HL-60 (cell line): ENCODE data around the gene SLC2A13.

Experiments used
- CTCF ChIP-seq: IDR thresholded peaks from one replicate; pipeline ENCODE4 v1.5.1; 2011; ENCODE audit warnings: low read length, control low read depth, inconsistent platforms; ENCODE audit not compliant: insufficient read depth
- GABPA ChIP-seq: IDR thresholded peaks from 2 replicates; pipeline ENCODE4 v1.6.1; 2012; ENCODE audit warnings: low read depth
- POLR2AphosphoS5 ChIP-seq: IDR thresholded peaks from 2 replicates; pipeline ENCODE4 v1.6.1; 2012; ENCODE audit warnings: low read depth
- REST ChIP-seq: IDR thresholded peaks from 2 replicates; pipeline ENCODE4 v1.6.1; 2012; ENCODE audit warnings: low read depth; ENCODE audit not compliant: insufficient replicate concordance

GRCh38 chr12:39805651-39806050 is 300.2 kb downstream of the SLC2A13 start:
- TF ChIP-seq REST (no peak), CTCF (no peak), GABPA (no peak), POLR2AphosphoS5 (no peak)
